ENCODE measurements around the gene GID4. TPM values are rescaled to one million over a fixed set of nuclear protein-coding genes. Genes with fewer than 3 reads are reported as not detected.

The GID4 gene
- total and polyA plus RNA-seq, 2 donors (not counting 1 experiment from before 2014, with no cell fraction given): 9.0 to 10.2 TPM

DNA sequence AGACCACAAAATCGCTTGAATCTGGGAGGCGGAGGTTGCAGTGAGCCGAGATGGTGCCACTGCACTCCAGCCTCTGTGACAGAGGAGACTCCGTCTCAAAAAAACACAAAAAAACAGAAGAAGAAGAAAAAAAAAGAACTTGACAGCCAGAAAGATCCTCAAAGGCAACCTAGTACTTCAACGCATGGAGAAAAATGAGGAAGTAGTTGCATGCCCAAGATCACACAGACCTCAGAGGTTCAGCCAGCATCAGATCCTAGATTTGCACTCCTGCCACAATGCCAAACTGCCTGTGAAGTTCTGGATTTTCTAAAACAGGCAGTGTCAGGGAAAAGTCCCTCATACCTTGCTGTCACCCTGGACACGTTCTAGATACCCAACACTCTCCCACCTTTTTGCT, 1.7 kb upstream of the GID4 start:
- H3K27me3 ChIP-seq (ENCODE audit: control insufficient read depth, insufficient read depth, low read length): no peaks in the 10 kb centered on the region
- no peaks in the 10 kb centered on the region for H4K20me1 ChIP-seq (ENCODE audit: control insufficient read depth, extremely low read depth, insufficient read depth, low read length)
- no peak overlapping the region for H3K4me3 ChIP-seq (replicated peaks in 1 of 4; ENCODE audit: control extremely low read depth in 1 of 4, insufficient read depth in 1 of 4, low read depth in 3 of 4, low read length in 4 of 4)
- H3K79me2 ChIP-seq (ENCODE audit: control insufficient read depth, insufficient read depth, low read length): peaks cover 11% of the 10 kb centered on the region
- peaks cover 15% of the 10 kb centered on the region for H3K4me1 ChIP-seq (ENCODE audit: control insufficient read depth, extremely low read depth, insufficient read depth, low read length)
- H3K4me2 ChIP-seq (ENCODE audit: extremely low read depth, insufficient read depth, low read length): peak overlapping the region; percentile 96
- no peaks in the 10 kb centered on the region for H3K9me3 ChIP-seq (ENCODE audit: control insufficient read depth, insufficient read depth, low read depth, low read length)
- H3K27ac ChIP-seq (ENCODE audit: insufficient read depth, low read length): no peak overlapping the region
- DNase-seq (ENCODE audit: low read depth in 2 of 2): no peak
- H3K36me3 ChIP-seq (ENCODE audit: control insufficient read depth, insufficient read depth, low read length): no peaks in the 10 kb centered on the region
- no peak overlapping the region for H3K9ac ChIP-seq (ENCODE audit: insufficient read depth, low read length)
- no peak overlapping the region for H2AFZ ChIP-seq (ENCODE audit: low read length)
- no peak for TF ChIP-seq EZH2 (IDR thresholded peaks at IDR 0.05; ENCODE audit: low read length, missing control alignments)
- TF ChIP-seq, protein P1, sequence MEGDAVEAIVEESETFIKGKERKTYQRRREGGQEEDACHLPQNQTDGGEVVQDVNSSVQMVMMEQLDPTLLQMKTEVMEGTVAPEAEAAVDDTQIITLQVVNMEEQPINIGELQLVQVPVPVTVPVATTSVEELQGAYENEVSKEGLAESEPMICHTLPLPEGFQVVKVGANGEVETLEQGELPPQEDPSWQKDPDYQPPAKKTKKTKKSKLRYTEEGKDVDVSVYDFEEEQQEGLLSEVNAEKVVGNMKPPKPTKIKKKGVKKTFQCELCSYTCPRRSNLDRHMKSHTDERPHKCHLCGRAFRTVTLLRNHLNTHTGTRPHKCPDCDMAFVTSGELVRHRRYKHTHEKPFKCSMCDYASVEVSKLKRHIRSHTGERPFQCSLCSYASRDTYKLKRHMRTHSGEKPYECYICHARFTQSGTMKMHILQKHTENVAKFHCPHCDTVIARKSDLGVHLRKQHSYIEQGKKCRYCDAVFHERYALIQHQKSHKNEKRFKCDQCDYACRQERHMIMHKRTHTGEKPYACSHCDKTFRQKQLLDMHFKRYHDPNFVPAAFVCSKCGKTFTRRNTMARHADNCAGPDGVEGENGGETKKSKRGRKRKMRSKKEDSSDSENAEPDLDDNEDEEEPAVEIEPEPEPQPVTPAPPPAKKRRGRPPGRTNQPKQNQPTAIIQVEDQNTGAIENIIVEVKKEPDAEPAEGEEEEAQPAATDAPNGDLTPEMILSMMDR (conservative IDR thresholded peaks at IDR 0.05 in 1 of 2, IDR thresholded peaks at IDR 0.05 in 1 of 2; ENCODE audit: low read depth in 1 of 2, low read length in 2 of 2): no peak

DNA sequence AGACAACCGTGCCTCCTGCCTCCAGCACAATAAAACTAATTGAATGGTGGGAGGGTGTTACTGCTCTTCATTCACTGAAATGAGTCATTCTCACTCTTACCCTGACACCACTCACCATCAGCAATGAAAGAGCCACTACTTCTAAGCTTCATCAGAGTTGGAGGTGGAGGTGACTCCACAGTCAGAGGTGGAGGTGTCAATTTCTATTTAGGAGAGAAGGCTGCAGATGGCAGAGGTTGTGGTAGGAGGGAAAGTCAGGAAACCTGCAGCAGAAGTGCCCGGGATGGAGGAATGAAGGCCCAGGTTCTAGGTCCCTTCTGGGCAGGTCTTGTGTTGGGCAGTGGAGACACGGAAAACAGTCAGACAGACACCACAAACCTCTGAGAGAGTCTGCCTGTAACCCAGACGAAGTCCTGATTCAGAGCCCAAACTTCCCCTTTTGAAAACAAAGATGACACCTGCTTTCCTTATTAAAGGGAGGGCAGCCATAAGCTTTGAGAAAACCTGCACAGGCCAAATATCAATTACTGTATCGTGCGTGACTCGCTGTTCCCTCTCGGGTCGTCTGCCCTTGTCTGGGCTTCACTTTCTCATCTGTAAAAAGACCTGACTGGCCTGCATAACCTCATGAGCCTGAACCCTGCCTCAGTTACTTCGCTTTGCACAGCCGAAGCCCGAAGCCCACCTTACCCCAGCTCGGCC, 908 bp upstream of the GID4 start:
- Histone ChIP-seq H3K4me3 (replicated peaks in 1 of 4; ENCODE audit: control extremely low read depth in 1 of 4, insufficient read depth in 1 of 4, low read depth in 3 of 4, low read length in 4 of 4) (peak overlapping the region; percentile 73 to 87 (median 84)), H3K4me1 (ENCODE audit: control insufficient read depth, extremely low read depth, insufficient read depth, low read length) (peaks cover 15% of the 10 kb centered on the region), H3K4me2 (ENCODE audit: extremely low read depth, insufficient read depth, low read length) (peak overlapping the region; percentile 96), H3K36me3 (ENCODE audit: control insufficient read depth, insufficient read depth, low read length) (no peaks in the 10 kb centered on the region), H3K9me3 (ENCODE audit: control insufficient read depth, insufficient read depth, low read depth, low read length) (no peaks in the 10 kb centered on the region), H3K27ac (ENCODE audit: insufficient read depth, low read length) (peak overlapping the region; percentile 55), H4K20me1 (ENCODE audit: control insufficient read depth, extremely low read depth, insufficient read depth, low read length) (no peaks in the 10 kb centered on the region), H3K27me3 (ENCODE audit: control insufficient read depth, insufficient read depth, low read length) (no peaks in the 10 kb centered on the region), H2AFZ (ENCODE audit: low read length) (peak overlapping the region; percentile 92), H3K79me2 (ENCODE audit: control insufficient read depth, insufficient read depth, low read length) (peaks cover 11% of the 10 kb centered on the region), H3K9ac (ENCODE audit: insufficient read depth, low read length) (peak overlapping the region; percentile 68)
- no peak for DNase-seq (ENCODE audit: low read depth in 2 of 2)
- TF ChIP-seq, protein P1 (conservative IDR thresholded peaks at IDR 0.05 in 1 of 2, IDR thresholded peaks at IDR 0.05 in 1 of 2; ENCODE audit: low read depth in 1 of 2, low read length in 2 of 2): no peak
- TF ChIP-seq EZH2 (IDR thresholded peaks at IDR 0.05; ENCODE audit: low read length, missing control alignments): no peak

DNA sequence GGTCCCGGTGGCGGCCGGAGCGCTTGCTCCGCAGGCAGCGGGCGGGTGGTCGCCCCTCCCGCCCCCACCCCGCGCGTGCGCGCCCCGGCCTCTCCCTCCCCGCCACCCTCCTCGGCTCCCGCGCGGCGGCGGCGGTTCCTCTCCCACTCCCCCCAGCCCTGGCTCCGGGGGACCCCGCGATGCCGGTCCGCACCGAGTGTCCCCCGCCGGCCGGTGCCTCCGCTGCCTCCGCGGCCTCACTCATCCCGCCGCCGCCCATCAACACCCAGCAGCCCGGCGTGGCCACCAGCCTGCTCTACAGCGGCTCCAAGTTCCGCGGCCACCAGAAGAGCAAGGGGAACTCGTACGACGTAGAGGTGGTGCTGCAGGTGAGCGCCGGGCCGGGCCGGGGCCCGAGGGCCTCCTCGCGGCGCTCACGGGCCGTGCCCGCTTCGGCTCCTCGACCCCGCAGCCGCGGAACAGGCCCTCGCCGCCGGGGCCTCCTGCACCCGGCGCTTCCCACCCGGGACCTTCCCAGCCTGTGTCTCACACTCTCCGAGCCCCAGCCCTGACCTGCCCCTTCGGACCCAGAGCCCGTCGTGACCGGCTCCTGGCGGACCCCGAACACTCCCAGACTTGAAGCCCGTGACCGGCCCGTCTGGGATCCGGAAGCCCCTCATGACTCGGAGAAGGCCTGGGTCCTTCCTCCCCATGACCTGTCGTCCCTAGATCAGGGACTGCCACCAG, 490 bp downstream of the GID4 start:
- peaks cover 11% of the 10 kb centered on the region for H3K79me2 ChIP-seq (ENCODE audit: control insufficient read depth, insufficient read depth, low read length)
- no peaks in the 10 kb centered on the region for H3K27me3 ChIP-seq (ENCODE audit: control insufficient read depth, insufficient read depth, low read length)
- TF ChIP-seq, protein P1 (conservative IDR thresholded peaks at IDR 0.05 in 1 of 2, IDR thresholded peaks at IDR 0.05 in 1 of 2; ENCODE audit: low read depth in 1 of 2, low read length in 2 of 2): no peak
- TF ChIP-seq EZH2 (IDR thresholded peaks at IDR 0.05; ENCODE audit: low read length, missing control alignments): no peak
- H2AFZ ChIP-seq (ENCODE audit: low read length): peak overlapping the region; percentile 79
- peaks cover 2% of the 10 kb centered on the region for H3K36me3 ChIP-seq (ENCODE audit: control insufficient read depth, insufficient read depth, low read length)
- H4K20me1 ChIP-seq (ENCODE audit: control insufficient read depth, extremely low read depth, insufficient read depth, low read length): no peaks in the 10 kb centered on the region
- peak overlapping the region; percentile 48 for H3K27ac ChIP-seq (ENCODE audit: insufficient read depth, low read length)
- peaks cover 15% of the 10 kb centered on the region for H3K4me1 ChIP-seq (ENCODE audit: control insufficient read depth, extremely low read depth, insufficient read depth, low read length)
- peak overlapping the region; percentile 69 to 83 (median 75) for H3K4me3 ChIP-seq (replicated peaks in 1 of 4; ENCODE audit: control extremely low read depth in 1 of 4, insufficient read depth in 1 of 4, low read depth in 3 of 4, low read length in 4 of 4)
- peak overlapping the region; percentile 90 for H3K4me2 ChIP-seq (ENCODE audit: extremely low read depth, insufficient read depth, low read length)
- H3K9me3 ChIP-seq (ENCODE audit: control insufficient read depth, insufficient read depth, low read depth, low read length): no peaks in the 10 kb centered on the region
- peak overlapping the region; percentile 74 for H3K9ac ChIP-seq (ENCODE audit: insufficient read depth, low read length)
- DNase-seq (ENCODE audit: low read depth in 2 of 2): no peak

All from fibroblast of lung (primary cell).